HG02943 (cell line): ENCODE results near the gene UCHL3.

Experiments used
- ATAC-seq: cut with Tn5 transposase; IDR thresholded peaks from one replicate; pipeline ENCODE4 v1.9.1; 2021; ENCODE audit warnings: mild to moderate bottlenecking, low read depth, moderate library complexity; ENCODE audit not compliant: unreplicated experiment

The UCHL3 gene

GRCh38 chr13:75618308-75618707, 68.7 kb downstream of the UCHL3 start:
- ATAC-seq = no peak

- ATAC-seq = no peak
Measured at GRCh38 chr13:75620020-75620419, 70.4 kb downstream of the UCHL3 start.

GRCh38 chr13:75621147-75621546, 71.6 kb downstream of the UCHL3 start:
- no peak for ATAC-seq

- ATAC-seq = no peak
Measured at GRCh38 chr13:75628801-75629200, 79.2 kb downstream of the UCHL3 start.

- ATAC-seq = no peak
Measured at GRCh38 chr13:75633285-75633684, 83.7 kb downstream of the UCHL3 start.

- ATAC-seq = no peak
Measured at GRCh38 chr13:75635101-75635827, 85.7 kb downstream of the UCHL3 start.

GRCh38 chr13:75635828-75636435, 86.3 kb downstream of the UCHL3 start, which contains the start of gene LMO7:
Gene LMO7 (plus strand): TSS chr13:75636330. CDS start chr13:75636658, 328 bp downstream.
- ATAC-seq = peak; percentile 52

- peak; percentile 59 for ATAC-seq
Measured at GRCh38 chr13:75636436-75637180, 87.0 kb downstream of the UCHL3 start.

- no peak for ATAC-seq
Measured at GRCh38 chr13:75637181-75637750, 87.7 kb downstream of the UCHL3 start.

GRCh38 chr13:75639454-75639853, 89.9 kb downstream of the UCHL3 start:
- ATAC-seq = no peak

- no peak for ATAC-seq
Measured at GRCh38 chr13:75641026-75641425, 91.4 kb downstream of the UCHL3 start.

GRCh38 chr13:75643182-75643581, 93.6 kb downstream of the UCHL3 start:
- no peak for ATAC-seq

- ATAC-seq = no peak
Measured at GRCh38 chr13:75643693-75644092, 94.1 kb downstream of the UCHL3 start.

- ATAC-seq = no peak
Measured at GRCh38 chr13:75645141-75645540, 95.5 kb downstream of the UCHL3 start.

- ATAC-seq = no peak
Measured at GRCh38 chr13:75647126-75647784, 97.7 kb downstream of the UCHL3 start.

GRCh38 chr13:75648446-75648845, 98.9 kb downstream of the UCHL3 start:
- no peak for ATAC-seq

GRCh38 chr13:75651013-75651412, 101.4 kb downstream of the UCHL3 start:
- ATAC-seq = no peak

GRCh38 chr13:75652726-75653125, 103.1 kb downstream of the UCHL3 start:
- no peak for ATAC-seq
